ENCODE measurements around the gene PCK1. TPM values are rescaled to one million over a fixed set of nuclear protein-coding genes. Genes with fewer than 3 reads are reported as not detected.

Gene PCK1
- total RNA-seq, 3 donors from 2014 or later: 27.2 to 252 (median 29.3) TPM

GRCh38 chr20:57589123-57589727 lies 28.3 kb downstream of the PCK1 start:
- no peak for DNase-seq (ENCODE audit: low spot score in 2 of 2)
- Histone ChIP-seq H3K36me3 (no peaks in the 10 kb centered on the region), H3K27me3 (peaks cover 0 to 23% of the 10 kb centered on the region in 2 donors), H3K9me3 (peaks cover 0 to 9% of the 10 kb centered on the region in 2 donors), H3K27ac (no peak overlapping the region), H3K4me3 (no peak overlapping the region), H3K4me1 (no peaks in the 10 kb centered on the region)
- intact Hi-C loops (cut with DNase I; ENCODE audit: low total_unique reads): no loop called here
- TF ChIP-seq POLR2A (IDR thresholded peaks at IDR 0.05) (no peak), POLR2AphosphoS5 (IDR thresholded peaks at IDR 0.05) (no peak)
- TF ChIP-seq, protein P1, sequence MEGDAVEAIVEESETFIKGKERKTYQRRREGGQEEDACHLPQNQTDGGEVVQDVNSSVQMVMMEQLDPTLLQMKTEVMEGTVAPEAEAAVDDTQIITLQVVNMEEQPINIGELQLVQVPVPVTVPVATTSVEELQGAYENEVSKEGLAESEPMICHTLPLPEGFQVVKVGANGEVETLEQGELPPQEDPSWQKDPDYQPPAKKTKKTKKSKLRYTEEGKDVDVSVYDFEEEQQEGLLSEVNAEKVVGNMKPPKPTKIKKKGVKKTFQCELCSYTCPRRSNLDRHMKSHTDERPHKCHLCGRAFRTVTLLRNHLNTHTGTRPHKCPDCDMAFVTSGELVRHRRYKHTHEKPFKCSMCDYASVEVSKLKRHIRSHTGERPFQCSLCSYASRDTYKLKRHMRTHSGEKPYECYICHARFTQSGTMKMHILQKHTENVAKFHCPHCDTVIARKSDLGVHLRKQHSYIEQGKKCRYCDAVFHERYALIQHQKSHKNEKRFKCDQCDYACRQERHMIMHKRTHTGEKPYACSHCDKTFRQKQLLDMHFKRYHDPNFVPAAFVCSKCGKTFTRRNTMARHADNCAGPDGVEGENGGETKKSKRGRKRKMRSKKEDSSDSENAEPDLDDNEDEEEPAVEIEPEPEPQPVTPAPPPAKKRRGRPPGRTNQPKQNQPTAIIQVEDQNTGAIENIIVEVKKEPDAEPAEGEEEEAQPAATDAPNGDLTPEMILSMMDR (IDR thresholded peaks at IDR 0.05): no peak

- Histone ChIP-seq H3K9me3 (peaks cover 0 to 9% of the 10 kb centered on the region in 2 donors), H3K4me1 (no peaks in the 10 kb centered on the region), H3K27ac (no peak overlapping the region), H3K27me3 (peaks cover 0 to 19% of the 10 kb centered on the region in 2 donors), H3K36me3 (no peaks in the 10 kb centered on the region), H3K4me3 (no peak overlapping the region)
- no peak for TF ChIP-seq POLR2AphosphoS5 (IDR thresholded peaks at IDR 0.05)
- intact Hi-C loops (cut with DNase I; ENCODE audit: low total_unique reads): loop anchor here (1.0 to 5.0 kb wide), 2 partner anchors 63 to 81 kb away; partner anchors contain the start of gene CTCFL
- no peak for DNase-seq (ENCODE audit: low spot score in 2 of 2)
Measured at GRCh38 chr20:57589728-57590484, 29.0 kb downstream of the PCK1 start.

GRCh38 chr20:57590485-57591288 lies 29.8 kb downstream of the PCK1 start:
- Histone ChIP-seq H3K9me3 (peaks cover 0 to 9% of the 10 kb centered on the region in 2 donors), H3K4me1 (no peaks in the 10 kb centered on the region), H3K27me3 (peaks cover 0 to 12% of the 10 kb centered on the region in 2 donors), H3K27ac (no peak overlapping the region), H3K36me3 (no peaks in the 10 kb centered on the region), H3K4me3 (no peak overlapping the region)
- TF ChIP-seq POLR2AphosphoS5 (IDR thresholded peaks at IDR 0.05) (no peak), POLR2A (IDR thresholded peaks at IDR 0.05) (no peak)
- TF ChIP-seq, protein P1 (IDR thresholded peaks at IDR 0.05): no peak
- intact Hi-C loops (cut with DNase I; ENCODE audit: low total_unique reads): loop anchor here (1.0 to 5.0 kb wide), 2 partner anchors 63 to 81 kb away; partner anchors contain the start of gene CTCFL
- no peak for DNase-seq (ENCODE audit: low spot score in 2 of 2)

- Histone ChIP-seq H3K4me1 (no peaks in the 10 kb centered on the region), H3K27me3 (peaks cover 0 to 6% of the 10 kb centered on the region in 2 donors), H3K4me3 (no peak overlapping the region), H3K9me3 (peaks cover 0 to 9% of the 10 kb centered on the region in 2 donors), H3K36me3 (no peaks in the 10 kb centered on the region), H3K27ac (no peak overlapping the region)
- TF ChIP-seq, protein P1 (IDR thresholded peaks at IDR 0.05): no peak
- TF ChIP-seq POLR2AphosphoS5 (IDR thresholded peaks at IDR 0.05): no peak
- no peak for TF ChIP-seq POLR2A (IDR thresholded peaks at IDR 0.05)
- no peak for DNase-seq (ENCODE audit: low spot score in 2 of 2)
- intact Hi-C loops (cut with DNase I; ENCODE audit: low total_unique reads): loop anchor here (5.0 kb wide), 1 partner anchor 64 kb away; the partner anchor contains the start of gene CTCFL
Measured at GRCh38 chr20:57591289-57592229, 30.6 kb downstream of the PCK1 start.

Measured in breast epithelium (tissue), 4 donors.